HepG2 (cell line): ENCODE results near the gene ARPC1A. TPM values are rescaled to one million over a fixed set of nuclear protein-coding genes. Genes with fewer than 3 reads are reported as not detected.

Experiments
- ATAC-seq: fragments of 200-7000 bp; cut with Tn5 transposase; 3 replicates; pipeline ENCODE4 v1.9.1; 2020; ENCODE audit warnings: mild to moderate bottlenecking, moderate library complexity
- BruUV-seq: library from RNA; stranded (reverse); fragments of 400-500 nt; replicated peaks from 2 replicates; lab custom pipeline; 2021; lab: Mats Ljungman, UMichigan
- CTCF ChIA-PET: fragments of 300-600 bp; formaldehyde crosslinking; extraction: SDS; loops from one replicate; lab custom pipeline; 2021; ENCODE audit warnings: low total read pairs, inconsistent platforms, low intra/inter-chr PET ratio; lab: Yijun Ruan, JAX
- POLR2A ChIA-PET: fragments of 350-600 bp; sonication (Branson Sonifier 250); formaldehyde crosslinking; loops from one replicate; lab custom pipeline; 2020; ENCODE audit warnings: antibody characterized with exemption, inconsistent platforms; lab: Yijun Ruan, JAX
- DNase-seq: peaks from one replicate; pipeline ENCODE4 v3.0.0-alpha.2; 2015; ENCODE audit warnings: low spot score
- FAIRE-seq: peaks from 3 replicates; lab custom pipeline; 2011; peaks lifted over from hg19 to GRCh38; lab: Jason Lieb, UNC
- H2AFZ ChIP-seq: one replicate; pipeline ENCODE4 v1.6.1; 2011; ENCODE audit warnings: low read length, inconsistent platforms
- H3K27ac ChIP-seq: fragments of 300-600 bp; 3 replicates; pipeline ENCODE4 v1.8.0; 2011; ENCODE audit warnings: mixed run types, mild to moderate bottlenecking, mixed read lengths, low read length, inconsistent platforms; ENCODE audit not compliant: insufficient read depth; ENCODE audit errors: extremely low read length
- H3K27me3 ChIP-seq, 2 experiments: fragments of 200-600 bp in 1 of 2; 2 replicates in 1 of 2; 3 replicates in 1 of 2; pipeline versions ENCODE4 v1.6.0 to v1.8.0; 2011; ENCODE audit warnings: low read length in 2 of 2, mild to moderate bottlenecking in 2 of 2, moderate library complexity in 2 of 2, inconsistent platforms in 1 of 2; ENCODE audit not compliant: insufficient read depth in 2 of 2, control insufficient read depth in 1 of 2
- H3K36me3 ChIP-seq, 2 experiments: fragments of 200-600 bp in 1 of 2; replicated peaks in 1 of 2; 2 replicates in 1 of 2; 3 replicates in 1 of 2; pipeline versions ENCODE4 v1.5.1 to v1.8.0; 2011; ENCODE audit warnings: low read length in 2 of 2, inconsistent platforms in 1 of 2; ENCODE audit not compliant: insufficient read depth in 2 of 2, control insufficient read depth in 1 of 2
- H3K4me1 ChIP-seq: 2 replicates; pipeline ENCODE4 v1.5.1; 2012; ENCODE audit warnings: low read length, inconsistent platforms; ENCODE audit not compliant: insufficient read depth
- H3K4me2 ChIP-seq: 2 replicates; pipeline ENCODE4 v1.6.0; 2011; ENCODE audit warnings: low read depth, low read length, inconsistent platforms
- H3K4me3 ChIP-seq, 3 experiments: fragments of 200-600 bp in 1 of 3; sonication (generic), shearing (Covaris generic) in 1 of 3; replicated peaks in 1 of 3; 2 replicates each; pipeline ENCODE4 v1.5.1; 2011 to 2016; ENCODE audit warnings: low read length in 3 of 3, inconsistent platforms in 2 of 3, low read depth in 2 of 3, mild to moderate bottlenecking in 2 of 3, control low read depth in 1 of 3, mixed read lengths in 1 of 3; ENCODE audit not compliant: insufficient read depth in 1 of 3
- H3K79me2 ChIP-seq: one replicate; pipeline ENCODE4 v1.6.1; 2011; ENCODE audit warnings: low read length, inconsistent platforms; ENCODE audit not compliant: insufficient read depth
- H3K9ac ChIP-seq: 2 replicates; pipeline ENCODE4 v1.6.0; 2011; ENCODE audit warnings: mild to moderate bottlenecking, low read depth, low read length, inconsistent platforms; ENCODE audit not compliant: insufficient read depth
- H3K9me3 ChIP-seq: 2 replicates; pipeline ENCODE4 v1.5.1; 2012; ENCODE audit warnings: mild to moderate bottlenecking, low read length
- H4K20me1 ChIP-seq: 2 replicates; pipeline ENCODE4 v1.6.0; 2011; ENCODE audit warnings: inconsistent platforms, mild to moderate bottlenecking, low read length, moderate library complexity; ENCODE audit not compliant: insufficient read depth
- HNRNPUL1 ChIP-seq: fragments of 200-400 bp; formaldehyde crosslinking; IDR thresholded peaks from 2 replicates; pipeline ENCODE4 v1.6.1; 2017; ENCODE audit warnings: low read depth, mild to moderate bottlenecking, low read length, moderate library complexity
- IKZF4 ChIP-seq: sonication (generic); formaldehyde crosslinking; IDR thresholded peaks from 2 replicates; pipeline ENCODE4 v1.5.1; 2020; ENCODE audit warnings: borderline replicate concordance, mild to moderate bottlenecking, low read depth, missing genetic modification reagents; ENCODE audit errors: not compliant biosample characterization
- PCBP1 ChIP-seq: fragments of 200-400 bp; formaldehyde crosslinking; IDR thresholded peaks from 2 replicates; pipeline ENCODE4 v1.6.1; 2017; ENCODE audit warnings: mild to moderate bottlenecking, low read depth, low read length, borderline replicate concordance
- ZKSCAN1 ChIP-seq: fragments of 150-350 bp; IDR thresholded peaks from 2 replicates; pipeline ENCODE4 v1.6.1; 2014; ENCODE audit warnings: low read length
- ZNF607 ChIP-seq: sonication (generic); formaldehyde crosslinking; IDR thresholded peaks from 2 replicates; pipeline ENCODE4 v1.5.1; 2020; ENCODE audit warnings: missing genetic modification reagents, mild to moderate bottlenecking, borderline replicate concordance
- ZNF878 ChIP-seq: sonication (generic); formaldehyde crosslinking; IDR thresholded peaks from 2 replicates; pipeline ENCODE4 v1.8.1; 2023; ENCODE audit warnings: mild to moderate bottlenecking, missing genetic modification reagents, moderate library complexity
- whole genome bisulfite sequencing: methylation state at CpG from one replicate; pipeline ENCODE4 v1.1.6; 2017; ENCODE audit warnings: low lambda C conversion rate; 5-methylcytosine and 5-hydroxymethylcytosine counted together
- in situ Hi-C: cut with HindIII; loops from 2 replicates; pipeline ENCODE4 v1.10.0; 2017; ENCODE audit warnings: low pct_unique_long_range_greater_than_20kb; ENCODE audit not compliant: extremely low pct_ligation_motif_present
- intact Hi-C: fragments of 100-400 bp; cut with micrococcal nuclease; formaldehyde crosslinking; loops from one replicate; pipeline ENCODE4 v1.10.0; 2022; ENCODE audit not compliant: unreplicated experiment
- polyA plus RNA-seq, 8 experiments: library from polyadenylated mRNA; depleted of rRNA in 3 of 8; stranded (reverse) in 7 of 8; unstranded in 1 of 8; fragments of >200 nt; fragmentation: Illumina TruSeq in 4 of 8; extraction: Trizol in 4 of 8; gene quantifications; 2 replicates each; pipeline versions ENCODE4 v1.2.1 to v1.2.3, GENCODE V29; 2011 to 2016; ENCODE audit warnings: low read depth in 4 of 8, missing spikeins in 1 of 8, mixed read lengths in 1 of 8; ENCODE audit not compliant: insufficient read depth in 1 of 8
- total RNA-seq, 5 experiments: library from RNA; depleted of rRNA; stranded (reverse); fragments of >200 nt; fragmentation: Illumina TruSeq; extraction: Trizol; gene quantifications; 2 replicates each; pipeline ENCODE4 v1.2.3, GENCODE V29; 2016; ENCODE audit warnings: low read depth in 1 of 5
- TF ChIP-seq, protein P1 (sequence below): sonication (generic); formaldehyde crosslinking; IDR thresholded peaks from 2 replicates; pipeline ENCODE4 v1.5.0; 2020; ENCODE audit warnings: missing genetic modification reagents

Gene ARPC1A
- total and polyA plus RNA-seq, 2 of the 13 experiments (the other 11 are each of a cell fraction or from before 2014, with no cell fraction given), result 44.3 to 88.5 TPM

- TF ChIP-seq, protein P1, sequence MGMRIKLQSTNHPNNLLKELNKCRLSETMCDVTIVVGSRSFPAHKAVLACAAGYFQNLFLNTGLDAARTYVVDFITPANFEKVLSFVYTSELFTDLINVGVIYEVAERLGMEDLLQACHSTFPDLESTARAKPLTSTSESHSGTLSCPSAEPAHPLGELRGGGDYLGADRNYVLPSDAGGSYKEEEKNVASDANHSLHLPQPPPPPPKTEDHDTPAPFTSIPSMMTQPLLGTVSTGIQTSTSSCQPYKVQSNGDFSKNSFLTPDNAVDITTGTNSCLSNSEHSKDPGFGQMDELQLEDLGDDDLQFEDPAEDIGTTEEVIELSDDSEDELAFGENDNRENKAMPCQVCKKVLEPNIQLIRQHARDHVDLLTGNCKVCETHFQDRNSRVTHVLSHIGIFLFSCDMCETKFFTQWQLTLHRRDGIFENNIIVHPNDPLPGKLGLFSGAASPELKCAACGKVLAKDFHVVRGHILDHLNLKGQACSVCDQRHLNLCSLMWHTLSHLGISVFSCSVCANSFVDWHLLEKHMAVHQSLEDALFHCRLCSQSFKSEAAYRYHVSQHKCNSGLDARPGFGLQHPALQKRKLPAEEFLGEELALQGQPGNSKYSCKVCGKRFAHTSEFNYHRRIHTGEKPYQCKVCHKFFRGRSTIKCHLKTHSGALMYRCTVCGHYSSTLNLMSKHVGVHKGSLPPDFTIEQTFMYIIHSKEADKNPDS (CRISPR knock-in tag), result no peak
- no peak for TF ChIP-seq HNRNPUL1
- TF ChIP-seq ZNF878, result no peak
- TF ChIP-seq ZNF607 (CRISPR knock-in tag), result no peak
- TF ChIP-seq IKZF4 (CRISPR knock-in tag), result no peak
Measured at GRCh38 chr7:99381664-99382075, 56.0 kb downstream of the ARPC1A start (continued).

- H3K79me2 ChIP-seq, result peaks cover 19% of the 10 kb centered on the region
Measured at GRCh38 chr7:99383203-99383602, 57.5 kb downstream of the ARPC1A start.

More at GRCh38 chr7:99383203-99383602, 57.5 kb downstream of the ARPC1A start:
- DNase-seq (no peak), ATAC-seq (no peak), FAIRE-seq (no peak)
- ChIA-PET POLR2A (no interaction called here), CTCF (no interaction called here)
- no peaks in the 10 kb centered on the region for H3K9me3 ChIP-seq
- no peak overlapping the region for H3K4me2 ChIP-seq
- H3K27me3 ChIP-seq, result no peaks in the 10 kb centered on the region
- H4K20me1 ChIP-seq, result peaks cover 8% of the 10 kb centered on the region; the same call in 1 of the 2 replicates
- H3K27ac ChIP-seq, result no peak overlapping the region
- intact Hi-C loops, result no loop called here
- peaks cover 4 to 20% of the 10 kb centered on the region in 2 experiments for H3K36me3 ChIP-seq
- WGBS, result 98% methylated on average over 10 of the region's 10 CpGs
- peaks cover 37% of the 10 kb centered on the region for H3K4me1 ChIP-seq
- TF ChIP-seq ZKSCAN1 (peak; percentile 84), PCBP1 (no peak)
- no peak overlapping the region for H2AFZ ChIP-seq
- BruUV-seq, result no TSS peak
- H3K9ac ChIP-seq, result no peak overlapping the region
- in situ Hi-C loops, result no loop called here
- no peak overlapping the region for H3K4me3 ChIP-seq
